ENCODE results near the gene ITPR3.
"Not testable (repeated sequence)": the region's sequence is repeated elsewhere in the genome, so short reads cannot be mapped to it uniquely, and the experiment has no call there.

The ITPR3 gene

GRCh38 chr6:33616113-33616512, 5.0 kb upstream of the ITPR3 start:
- no peak for DNase-seq

GRCh38 chr6:33616913-33617312, 4.2 kb upstream of the ITPR3 start:
- DNase-seq: no peak

- DNase-seq: no peak
Measured at GRCh38 chr6:33619166-33619840, 1.8 kb upstream of the ITPR3 start.

GRCh38 chr6:33620158-33620855, 815 bp upstream of the ITPR3 start:
- DNase-seq: peak; percentile 24

GRCh38 chr6:33621711-33622388, 728 bp downstream of the ITPR3 start:
- DNase-seq: peak; percentile 48

- DNase-seq: no peak
Measured at GRCh38 chr6:33622456-33623431, 1.6 kb downstream of the ITPR3 start.

GRCh38 chr6:33623895-33624381, 2.8 kb downstream of the ITPR3 start:
- no peak for DNase-seq

- DNase-seq: no peak
Measured at GRCh38 chr6:33624856-33625255, 3.7 kb downstream of the ITPR3 start.

GRCh38 chr6:33627876-33628275, 6.8 kb downstream of the ITPR3 start:
- DNase-seq: no peak

GRCh38 chr6:33628401-33628964, 7.4 kb downstream of the ITPR3 start:
- DNase-seq: no peak

GRCh38 chr6:33630014-33630413, 8.9 kb downstream of the ITPR3 start:
- DNase-seq: peak; percentile 46

GRCh38 chr6:33631521-33631920, 10.4 kb downstream of the ITPR3 start:
- DNase-seq: not testable (repeated sequence)

GRCh38 chr6:33631971-33632557, 10.9 kb downstream of the ITPR3 start:
- DNase-seq: no peak

GRCh38 chr6:33632558-33633039, 11.5 kb downstream of the ITPR3 start:
- DNase-seq: peak; percentile 54

GRCh38 chr6:33633084-33633461, 12.0 kb downstream of the ITPR3 start:
- no peak for DNase-seq

GRCh38 chr6:33633462-33634158, 12.5 kb downstream of the ITPR3 start:
- DNase-seq: peak; percentile 58

- DNase-seq: no peak
Measured at GRCh38 chr6:33634161-33634727, 13.1 kb downstream of the ITPR3 start.

GRCh38 chr6:33634946-33635345, 13.8 kb downstream of the ITPR3 start:
- DNase-seq: no peak

- no peak for DNase-seq
Measured at GRCh38 chr6:33636655-33637054, 15.5 kb downstream of the ITPR3 start.

- DNase-seq: no peak
Measured at GRCh38 chr6:33638556-33638955, 17.4 kb downstream of the ITPR3 start.

GRCh38 chr6:33639559-33639958, 18.4 kb downstream of the ITPR3 start:
- DNase-seq: no peak
